Memory B cell (primary cell): Measurements from ENCODE around the gene PUS10.
"Not testable (repeated sequence)": the region's sequence is repeated elsewhere in the genome, so short reads cannot be mapped to it uniquely, and the experiment has no call there.

ENCODE experiments used
- ATAC-seq: fragments of 150-1000 bp; cut with Tn5 transposase; 2 replicates; pipeline ENCODE4 v1.10.0; 2021; ENCODE audit warnings: low read depth, mild to moderate bottlenecking, moderate library complexity
- DNase-seq, 2 donors: peaks; one replicate each; pipeline ENCODE4 v3.0.0; 2022; ENCODE audit warnings: low spot score in 2 of 2
- H3K27ac Mint-ChIP-seq: one replicate; pipeline ENCODE4 v1.8.0; 2022; ENCODE audit warnings: mild to moderate bottlenecking, moderate library complexity, mixed read lengths
- H3K27me3 Mint-ChIP-seq: one replicate; pipeline ENCODE4 v1.8.0; 2022; ENCODE audit warnings: mixed read lengths
- H3K36me3 Mint-ChIP-seq: one replicate; pipeline ENCODE4 v1.8.0; 2022; ENCODE audit warnings: mild to moderate bottlenecking, mixed read lengths
- H3K4me1 Mint-ChIP-seq: one replicate; pipeline ENCODE4 v1.8.0; 2022; ENCODE audit warnings: mixed read lengths
- H3K4me3 Mint-ChIP-seq: one replicate; pipeline ENCODE4 v1.8.0; 2022; ENCODE audit warnings: mild to moderate bottlenecking, moderate library complexity, mixed read lengths
- H3K9me3 Mint-ChIP-seq: one replicate; pipeline ENCODE4 v1.8.0; 2022; ENCODE audit warnings: mixed read lengths

The PUS10 gene

GRCh38 chr2:60906395-60906794 lies 111.7 kb downstream of the PUS10 start:
- H3K36me3 Mint-ChIP-seq, result peaks cover 25% of the 10 kb centered on the region
- H3K27me3 Mint-ChIP-seq, result no peaks in the 10 kb centered on the region
- DNase-seq (no peak), ATAC-seq (peak; percentile 20)
- H3K27ac Mint-ChIP-seq, result peak overlapping the region; percentile 43
- H3K4me1 Mint-ChIP-seq, result peaks cover 11% of the 10 kb centered on the region
- H3K4me3 Mint-ChIP-seq, result no peak overlapping the region
- no peaks in the 10 kb centered on the region for H3K9me3 Mint-ChIP-seq

- peak; percentile 11 for ATAC-seq
- Mint-ChIP-seq H3K36me3 (peaks cover 24% of the 10 kb centered on the region), H3K4me1 (peaks cover 11% of the 10 kb centered on the region), H3K27ac (peak overlapping the region; percentile 43)
- H3K4me3 Mint-ChIP-seq, H3K27me3 Mint-ChIP-seq, DNase-seq, H3K9me3 Mint-ChIP-seq: not testable (repeated sequence)
Observed at GRCh38 chr2:60905867-60906266, 112.2 kb downstream of the PUS10 start.

GRCh38 chr2:60901296-60901695 lies 116.8 kb downstream of the PUS10 start:
- not testable (repeated sequence) for H3K27me3 Mint-ChIP-seq, ATAC-seq, DNase-seq, H3K9me3 Mint-ChIP-seq, H3K4me3 Mint-ChIP-seq
- H3K36me3 Mint-ChIP-seq, result peaks cover 39% of the 10 kb centered on the region
- peaks cover 29% of the 10 kb centered on the region for H3K4me1 Mint-ChIP-seq
- H3K27ac Mint-ChIP-seq, result peak overlapping the region; percentile 28

- Mint-ChIP-seq H3K4me1 (peaks cover 21% of the 10 kb centered on the region), H3K36me3 (peaks cover 28% of the 10 kb centered on the region)
Observed at GRCh38 chr2:60899892-60900249, 118.2 kb downstream of the PUS10 start.

GRCh38 chr2:60899230-60899891 lies 118.7 kb downstream of the PUS10 start:
- Mint-ChIP-seq H3K4me1 (peaks cover 21% of the 10 kb centered on the region), H3K27ac (peak overlapping the region; percentile 46), H3K36me3 (peaks cover 28% of the 10 kb centered on the region), H3K4me3 (no peak overlapping the region), H3K9me3 (no peaks in the 10 kb centered on the region), H3K27me3 (no peaks in the 10 kb centered on the region)
- DNase-seq, result no peak
- ATAC-seq, result peak; percentile 68

More at GRCh38 chr2:60899892-60900249, 118.2 kb downstream of the PUS10 start:
- no peaks in the 10 kb centered on the region for H3K27me3 Mint-ChIP-seq
- peak; percentile 15 for ATAC-seq
- no peaks in the 10 kb centered on the region for H3K9me3 Mint-ChIP-seq
- no peak for DNase-seq
- no peak overlapping the region for H3K4me3 Mint-ChIP-seq
- peak overlapping the region; percentile 46 for H3K27ac Mint-ChIP-seq

GRCh38 chr2:60898567-60898966 lies 119.5 kb downstream of the PUS10 start:
- H3K4me1 Mint-ChIP-seq, result peaks cover 23% of the 10 kb centered on the region
- no peak for ATAC-seq
- no peaks in the 10 kb centered on the region for H3K9me3 Mint-ChIP-seq
- peaks cover 31% of the 10 kb centered on the region for H3K36me3 Mint-ChIP-seq
- H3K4me3 Mint-ChIP-seq, result no peak overlapping the region
- H3K27me3 Mint-ChIP-seq, result no peaks in the 10 kb centered on the region
- DNase-seq, result no peak
- H3K27ac Mint-ChIP-seq, result peak overlapping the region; percentile 46
